ENCODE measurements around the gene CLDN16.

The CLDN16 gene

DNA sequence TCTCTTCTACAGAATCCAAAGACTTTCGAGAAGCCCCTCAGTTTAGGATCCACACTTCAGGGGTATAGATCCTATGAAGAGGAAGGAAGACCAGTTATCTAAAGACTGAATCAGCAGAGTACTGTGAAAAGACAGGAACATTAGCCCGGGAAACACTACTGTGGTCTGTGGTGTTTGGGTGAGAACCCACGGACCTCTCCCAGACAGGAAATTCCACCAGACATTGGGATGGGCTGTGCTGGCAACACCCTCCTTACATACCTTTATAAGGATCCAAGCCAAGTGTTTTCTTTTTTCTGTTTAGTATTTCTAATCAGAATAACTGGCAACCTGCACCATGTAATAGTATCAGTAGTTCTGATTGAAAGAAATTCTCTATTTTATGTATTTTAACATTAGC, 47.7 kb downstream of the CLDN16 start:
- no peak for DNase-seq

DNA sequence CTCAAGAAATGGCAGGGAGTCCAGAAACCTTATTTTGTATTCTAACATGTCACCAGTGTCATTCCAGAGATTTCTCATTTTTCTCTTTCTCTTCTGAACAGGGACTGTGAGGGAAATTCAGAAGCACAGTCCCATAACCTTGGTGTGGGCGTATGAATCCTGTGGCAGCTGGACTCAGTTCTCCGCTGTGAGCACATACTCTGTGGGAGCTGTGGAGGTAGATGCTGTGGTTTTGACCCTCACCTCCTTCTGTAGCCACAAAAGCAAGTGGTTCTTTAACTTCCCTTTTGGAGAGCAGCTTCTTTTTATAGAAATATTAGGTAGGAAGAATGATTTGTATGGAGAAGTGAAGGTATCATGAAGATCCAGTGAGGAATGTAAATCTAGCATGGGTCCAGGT, 48.4 kb downstream of the CLDN16 start:
- no peak for DNase-seq

DNA sequence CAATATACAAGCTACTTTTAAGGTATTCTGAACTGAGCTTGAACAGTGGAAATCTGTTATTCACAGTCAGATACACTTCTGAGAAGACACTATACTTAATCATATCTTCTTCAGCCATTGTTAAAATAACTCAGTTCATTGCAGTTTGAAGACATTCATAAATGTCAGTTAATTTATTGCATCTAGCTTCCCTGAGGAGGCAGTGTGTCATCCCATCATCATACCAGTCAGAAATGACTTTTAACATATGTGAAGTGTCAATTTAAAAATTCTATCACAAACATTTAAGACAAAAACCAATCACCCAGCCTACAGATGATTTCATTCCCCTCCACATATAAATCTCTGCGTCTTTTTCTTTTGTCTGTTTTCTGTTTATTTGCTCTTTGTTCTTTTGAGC, 54.3 kb downstream of the CLDN16 start:
- no peak for DNase-seq

DNA sequence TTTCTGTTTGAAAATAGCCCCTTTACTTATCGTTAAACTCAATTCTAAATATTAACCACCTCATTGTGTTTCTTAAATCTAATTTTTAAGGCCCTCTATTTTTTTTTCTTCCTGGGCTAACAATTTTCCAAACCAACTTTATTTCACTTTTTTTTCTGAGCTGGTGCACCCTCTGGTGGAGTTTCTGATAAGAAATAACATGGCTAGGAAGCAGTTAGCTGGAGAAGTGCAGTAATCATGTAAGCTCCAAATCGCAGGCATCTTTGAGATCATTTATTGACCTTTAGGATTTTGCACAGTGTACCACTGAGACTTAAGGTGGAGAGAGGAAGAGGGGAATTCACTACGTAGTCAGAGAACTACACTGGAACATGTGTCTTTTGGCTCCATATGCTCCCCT, 55.3 kb downstream of the CLDN16 start:
- DNase-seq, result no peak

DNA sequence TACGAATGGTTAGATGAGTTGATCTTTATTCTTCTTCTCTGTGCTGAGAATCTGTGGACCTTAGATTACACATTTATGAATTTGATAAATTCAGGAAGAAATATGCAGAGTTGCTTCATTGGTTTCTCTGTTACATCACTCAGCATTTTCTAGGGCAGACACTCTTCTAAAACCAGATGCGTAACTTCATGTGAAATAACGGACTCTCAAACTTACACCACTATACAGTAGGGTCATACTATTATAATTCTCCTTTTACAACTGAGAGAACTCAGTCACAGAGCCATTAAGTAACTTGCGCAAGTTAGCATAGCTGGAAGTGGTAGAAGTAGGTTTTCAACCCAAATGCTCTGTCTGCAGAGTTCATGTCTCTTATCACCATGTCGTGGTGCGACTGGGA, 56.0 kb downstream of the CLDN16 start:
- no peak for DNase-seq

DNA sequence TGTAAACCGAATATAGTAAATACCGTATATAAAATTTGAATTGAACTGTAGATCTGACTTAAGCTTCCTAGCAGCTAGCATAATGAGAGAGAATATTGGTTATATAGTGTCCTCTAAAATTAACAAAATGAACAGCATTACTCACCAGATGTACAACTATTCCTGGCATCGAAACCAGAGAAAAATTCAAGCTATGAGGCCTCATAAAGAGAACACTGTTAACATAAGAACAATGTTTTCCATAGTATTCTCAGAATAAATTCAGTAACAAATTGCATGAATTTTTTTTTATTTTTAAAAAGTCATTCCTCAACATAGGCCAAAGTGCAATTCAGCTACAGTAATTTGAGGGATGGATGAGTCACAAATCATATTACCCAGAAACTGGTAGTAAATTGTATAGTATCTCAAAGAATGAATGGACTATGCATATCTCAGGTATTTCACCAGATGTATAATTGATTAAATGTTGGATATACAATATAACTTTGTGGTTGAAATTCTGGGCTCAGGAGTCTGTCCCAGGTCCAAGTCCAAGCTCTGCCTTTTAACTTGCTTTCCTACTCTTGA, 56.7 kb downstream of the CLDN16 start:
- no peak for DNase-seq

DNA sequence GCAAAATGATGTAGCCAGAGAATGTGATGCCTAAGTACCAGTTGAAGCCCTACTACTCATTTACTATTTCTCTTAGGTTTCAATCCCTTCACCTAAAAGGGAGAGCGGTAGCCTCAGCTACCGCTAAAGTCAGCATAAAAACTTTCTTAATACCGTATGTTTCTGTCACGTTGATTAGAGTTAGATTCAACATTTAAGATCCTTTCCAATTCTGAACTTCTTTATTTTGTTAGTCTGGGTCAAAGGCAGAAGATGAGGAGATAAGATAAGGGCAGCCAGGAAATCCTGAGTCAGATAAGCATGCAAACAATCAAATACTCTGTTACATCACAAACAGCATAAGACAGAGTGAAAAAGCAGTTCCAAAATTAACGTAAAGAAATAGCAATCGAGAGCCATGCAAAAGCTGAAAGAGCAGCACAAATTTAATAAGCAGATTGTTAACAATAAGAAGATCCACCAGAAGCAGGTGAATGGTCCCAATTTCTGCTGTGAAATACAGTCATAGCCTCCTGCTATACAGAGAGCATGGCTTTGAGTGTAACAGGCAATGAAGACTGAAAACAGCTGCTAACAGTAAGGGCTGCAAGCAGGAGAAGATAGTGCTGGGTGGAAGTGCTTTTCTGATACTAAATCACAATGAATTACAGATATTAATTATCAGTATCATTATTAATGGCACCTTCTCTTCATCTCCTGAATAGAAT, 58.8 kb downstream of the CLDN16 start:
- DNase-seq, result no peak

DNA sequence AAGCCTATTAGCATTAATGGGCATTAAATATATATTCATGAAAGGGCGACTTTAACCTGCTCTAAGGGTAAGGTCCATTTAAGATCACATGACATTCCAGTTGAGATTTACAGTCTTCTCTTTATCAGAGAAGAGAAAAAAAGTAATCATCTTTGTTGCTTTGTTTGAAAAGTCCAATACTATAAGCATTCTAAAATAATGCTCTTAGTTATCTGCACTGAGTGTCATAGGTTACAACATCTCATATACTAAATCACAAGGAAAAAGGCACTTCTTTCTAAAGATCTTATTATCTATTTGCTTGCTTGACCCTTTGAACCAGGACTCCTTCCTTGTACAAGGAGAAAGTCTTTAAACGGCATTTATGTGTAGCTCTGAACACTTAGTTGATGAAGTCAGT, 60.3 kb downstream of the CLDN16 start:
- DNase-seq, result no peak

DNA sequence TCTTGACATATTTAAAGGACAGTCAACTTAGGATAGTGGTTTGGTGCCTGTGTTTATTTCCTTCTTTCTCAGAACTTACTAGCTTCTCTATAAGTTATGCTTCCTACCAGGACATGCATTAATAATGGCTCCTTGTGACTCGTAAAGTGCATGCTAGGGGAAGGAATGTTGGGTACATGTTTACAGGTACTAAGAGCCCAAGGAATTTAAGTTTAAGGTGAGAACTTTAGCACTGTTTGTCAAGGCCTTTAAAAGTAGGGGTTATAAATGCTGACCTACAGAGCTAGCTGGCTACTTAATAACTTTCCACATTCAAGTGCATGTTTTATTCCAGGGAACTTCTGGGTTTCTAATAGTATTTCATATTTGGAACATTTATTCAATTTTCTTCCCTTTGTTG, 61.8 kb downstream of the CLDN16 start, which contains the start of gene TMEM207:
Gene TMEM207, minus strand, starts transcription at position 101 of the 400 bp plus-strand sequence. Its CDS starts 92 bp downstream, at position 9.
- no peak for DNase-seq

DNA sequence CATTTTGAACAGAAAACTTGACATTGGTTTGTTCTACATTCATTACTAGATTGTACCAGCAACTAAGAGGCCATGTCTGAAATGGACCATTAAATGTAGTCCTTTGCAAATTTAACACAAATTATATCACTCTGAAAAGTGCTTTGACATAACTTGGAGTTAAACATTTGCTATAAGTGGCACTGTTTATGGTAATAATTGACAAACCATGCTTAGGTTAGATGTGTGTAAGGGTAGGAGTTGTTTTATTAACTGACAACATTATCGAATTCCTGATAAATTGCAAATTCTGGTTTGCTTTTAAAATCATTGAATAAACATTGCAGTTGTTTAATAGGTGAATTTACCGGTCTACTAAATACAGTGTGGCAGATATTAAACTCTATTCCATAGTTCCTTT, 67.9 kb downstream of the CLDN16 start:
- DNase-seq, result no peak

DNA sequence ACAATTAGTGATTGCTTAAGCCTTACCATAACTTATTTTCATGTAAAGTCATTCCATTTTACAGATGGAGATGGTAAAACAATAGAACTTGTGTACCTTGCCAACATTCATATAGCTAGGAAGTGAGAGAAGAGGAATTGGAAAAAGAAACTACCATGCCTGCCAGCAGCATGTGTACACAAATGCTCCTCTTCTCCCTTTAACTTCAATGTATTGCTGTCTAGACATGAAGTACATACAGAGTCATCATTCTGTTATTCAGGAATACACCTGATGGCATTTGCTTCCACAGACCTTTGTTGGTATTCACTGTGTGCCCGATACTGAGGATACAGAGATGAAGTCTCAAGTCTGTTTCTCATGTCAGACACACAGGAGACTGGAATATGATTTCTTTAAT, 68.8 kb downstream of the CLDN16 start:
- no peak for DNase-seq

DNA sequence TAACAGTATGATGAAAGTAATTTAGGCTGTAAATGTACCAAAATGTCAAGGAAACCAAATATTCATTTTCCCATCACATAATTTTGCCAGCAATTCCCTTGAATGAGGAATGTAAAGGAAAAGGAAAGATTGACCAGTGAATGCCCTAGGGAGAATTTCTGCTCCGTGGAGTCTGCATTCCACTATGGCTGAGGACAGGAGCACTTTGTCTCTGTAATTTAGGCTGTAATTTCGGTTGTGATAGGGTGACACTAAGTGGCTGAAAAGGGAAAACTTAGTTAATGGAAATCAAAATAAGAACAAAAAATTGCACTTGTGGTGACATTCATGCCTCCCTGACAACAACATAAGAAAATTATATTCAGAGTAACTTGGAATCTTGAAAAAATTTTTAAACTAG, 70.1 kb downstream of the CLDN16 start:
- DNase-seq, result no peak

Measured in anterior cingulate cortex (tissue), 58 donors.